HepG2 (cell line): Measurements from ENCODE around the gene AFTPH. TPM values are rescaled to one million over a fixed set of nuclear protein-coding genes. Genes with fewer than 3 reads are reported as not detected.

Source experiments
- CBX5 ChIP-seq: sonication (generic); formaldehyde crosslinking; IDR thresholded peaks from 2 replicates; pipeline ENCODE4 v1.4.0; 2020; ENCODE audit warnings: missing genetic modification reagents, borderline replicate concordance
- NR2C2 ChIP-seq: sonication (generic); formaldehyde crosslinking; IDR thresholded peaks from 2 replicates; pipeline ENCODE4 v1.4.0; 2020; ENCODE audit warnings: missing genetic modification reagents, mild to moderate bottlenecking, moderate library complexity, borderline replicate concordance
- SNAPC2 ChIP-seq: sonication (generic); formaldehyde crosslinking; IDR thresholded peaks from 2 replicates; pipeline ENCODE4 v1.8.1; 2022; ENCODE audit warnings: mild to moderate bottlenecking, missing genetic modification reagents
- SP5 ChIP-seq: IDR thresholded peaks from 2 replicates; pipeline ENCODE4 v1.6.1; 2016; ENCODE audit warnings: low read depth, borderline replicate concordance
- TEF ChIP-seq: sonication (generic); formaldehyde crosslinking; IDR thresholded peaks from 2 replicates; pipeline ENCODE4 v1.5.0; 2020; ENCODE audit warnings: missing genetic modification reagents
- ZBTB21 ChIP-seq: sonication (generic); formaldehyde crosslinking; IDR thresholded peaks from 2 replicates; pipeline ENCODE4 v1.4.0; 2020; ENCODE audit warnings: missing genetic modification reagents
- ZNF280B ChIP-seq: sonication (generic); formaldehyde crosslinking; IDR thresholded peaks from 2 replicates; pipeline ENCODE4 v1.5.0; 2020; ENCODE audit warnings: missing genetic modification reagents, mild to moderate bottlenecking, borderline replicate concordance
- ZNF407 ChIP-seq: sonication (generic); formaldehyde crosslinking; IDR thresholded peaks from one replicate; pipeline ENCODE4 v1.5.1; 2020; ENCODE audit warnings: mild to moderate bottlenecking, missing genetic modification reagents; ENCODE audit errors: not compliant biosample characterization
- ZNF496 ChIP-seq: sonication (generic); formaldehyde crosslinking; IDR thresholded peaks from 2 replicates; pipeline ENCODE4 v1.8.1; 2023; ENCODE audit warnings: mild to moderate bottlenecking, moderate library complexity, missing genetic modification reagents; ENCODE audit not compliant: insufficient replicate concordance
- ZNF530 ChIP-seq: sonication (generic); formaldehyde crosslinking; IDR thresholded peaks from 2 replicates; pipeline ENCODE4 v1.5.0; 2020; ENCODE audit warnings: low read depth, mild to moderate bottlenecking, missing genetic modification reagents
- ZNF687 ChIP-seq: sonication (generic); formaldehyde crosslinking; IDR thresholded peaks from 2 replicates; pipeline ENCODE4 v1.5.1; 2020; ENCODE audit warnings: mild to moderate bottlenecking, missing genetic modification reagents, moderate library complexity
- polyA plus RNA-seq, 8 experiments: library from polyadenylated mRNA; depleted of rRNA in 3 of 8; stranded (reverse) in 7 of 8; unstranded in 1 of 8; fragments of >200 nt; fragmentation: Illumina TruSeq in 4 of 8; extraction: Trizol in 4 of 8; gene quantifications; 2 replicates each; pipeline versions ENCODE4 v1.2.1 to v1.2.3, GENCODE V29; 2011 to 2016; ENCODE audit warnings: low read depth in 4 of 8, missing spikeins in 1 of 8, mixed read lengths in 1 of 8; ENCODE audit not compliant: insufficient read depth in 1 of 8
- total RNA-seq, 5 experiments: library from RNA; depleted of rRNA; stranded (reverse); fragments of >200 nt; fragmentation: Illumina TruSeq; extraction: Trizol; gene quantifications; 2 replicates each; pipeline ENCODE4 v1.2.3, GENCODE V29; 2016; ENCODE audit warnings: low read depth in 1 of 5

The AFTPH gene
- total and polyA plus RNA-seq, 2 of the 13 experiments (the other 11 are each of a cell fraction or from before 2014, with no cell fraction given): 27.5 to 36.8 TPM

- TF ChIP-seq ZNF407 (no peak), ZNF687 (CRISPR knock-in tag) (no peak), SNAPC2 (no peak), NR2C2 (CRISPR knock-in tag) (no peak), TEF (0 out of 2 replicates have a peak, but pooled peaks have one; percentile 22), CBX5 (CRISPR knock-in tag) (no peak), SP5 (CRISPR knock-in tag) (peak; percentile 34; the same call in 1 of the 2 replicates), ZNF496 (CRISPR knock-in tag) (no peak), ZNF280B (CRISPR knock-in tag) (no peak), ZBTB21 (no peak), ZNF530 (no peak)
Observed at GRCh38 chr2:64516651-64517510, 7.2 kb upstream of the AFTPH start (continued).
